Measurements from ENCODE around the gene CLK3.
"Not testable (repeated sequence)": the region's sequence is repeated elsewhere in the genome, so short reads cannot be mapped to it uniquely, and the experiment has no call there.

The CLK3 gene

DNA sequence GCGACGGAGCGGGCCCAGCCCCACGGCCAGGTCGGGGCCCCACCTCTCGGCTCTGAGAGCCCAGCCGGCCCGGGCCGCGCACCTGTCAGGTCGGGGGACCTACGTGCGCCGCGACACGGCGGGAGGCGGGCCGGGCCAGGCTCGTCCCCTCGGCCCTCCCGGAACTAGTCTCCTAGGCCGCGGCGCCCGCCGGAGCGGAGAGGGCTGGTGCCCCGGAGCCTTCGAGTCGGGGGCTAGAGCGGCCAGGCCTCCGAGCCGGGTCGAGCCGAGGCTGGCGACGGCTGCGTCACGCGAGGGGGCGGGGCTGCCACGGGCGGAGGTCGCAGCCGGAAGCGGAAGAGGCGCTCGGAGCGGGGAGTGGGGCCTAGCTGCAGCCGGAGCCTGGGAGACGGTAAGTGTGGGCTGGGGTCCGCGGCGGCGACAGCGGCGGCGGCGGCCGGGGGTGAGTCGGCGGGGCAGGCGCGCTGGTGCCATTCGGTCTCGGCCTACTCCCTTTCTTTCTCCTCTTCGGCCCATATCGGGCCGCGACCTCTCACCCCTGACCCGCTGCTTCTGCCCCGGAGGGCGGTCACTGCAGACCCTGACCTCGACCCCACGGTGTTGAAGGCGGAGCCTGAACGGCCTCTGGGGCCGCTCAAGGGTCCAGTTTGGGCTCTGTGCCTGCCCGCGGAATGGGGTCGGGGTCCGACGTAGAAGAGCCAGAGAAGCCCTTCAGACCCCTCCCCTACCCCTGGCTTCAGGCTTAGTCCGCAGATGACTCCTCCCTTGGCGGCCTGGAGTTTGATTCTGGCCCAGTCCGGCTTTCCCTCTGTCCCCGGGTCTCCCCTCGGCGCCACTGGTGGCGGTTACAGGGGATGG is at the start of gene CLK3:
CLK3 (plus strand) TSS at position 329 of the 858 bp plus-strand sequence. CDS start 3,361 bp downstream, outside the sequence.
- DNase-seq = peak; percentile 98

DNA sequence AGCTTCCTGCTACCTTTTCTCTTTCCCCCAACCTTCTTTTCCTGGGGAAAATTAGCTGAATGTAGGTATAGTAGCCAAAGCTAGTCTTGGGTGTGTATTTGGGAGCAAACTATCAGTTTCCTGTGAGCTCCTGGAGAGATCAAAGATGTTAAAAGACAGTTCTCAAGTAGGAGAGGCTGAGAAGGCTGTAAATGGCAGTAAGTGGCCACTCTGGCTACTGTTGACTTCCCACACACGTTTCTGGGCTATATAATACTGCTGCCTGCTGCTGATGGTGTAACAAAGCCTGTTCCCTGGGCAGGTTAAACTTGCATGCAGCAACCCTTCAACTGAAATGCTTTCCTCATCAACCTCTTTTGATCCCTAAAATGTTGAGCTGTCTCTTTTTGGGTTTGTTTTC is 47.0 kb upstream of the CLK3 start:
- no peak for DNase-seq

DNA sequence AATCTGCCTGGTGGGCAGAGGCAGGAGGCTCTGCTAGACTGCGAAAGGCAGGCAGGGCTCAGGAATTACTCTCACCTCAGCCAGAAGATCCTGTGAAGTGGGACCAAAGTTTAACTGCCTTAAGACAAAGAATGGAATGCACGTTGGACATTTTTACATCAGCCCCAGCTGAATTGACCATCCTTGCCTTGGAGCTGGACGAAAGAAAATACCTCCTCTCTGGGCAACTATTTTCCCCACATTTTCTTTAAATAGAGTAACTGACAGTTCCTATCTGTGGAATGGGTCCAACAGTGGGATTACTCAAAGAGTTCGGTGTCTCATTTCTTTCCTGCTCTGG is 45.9 kb upstream of the CLK3 start:
- no peak for DNase-seq

DNA sequence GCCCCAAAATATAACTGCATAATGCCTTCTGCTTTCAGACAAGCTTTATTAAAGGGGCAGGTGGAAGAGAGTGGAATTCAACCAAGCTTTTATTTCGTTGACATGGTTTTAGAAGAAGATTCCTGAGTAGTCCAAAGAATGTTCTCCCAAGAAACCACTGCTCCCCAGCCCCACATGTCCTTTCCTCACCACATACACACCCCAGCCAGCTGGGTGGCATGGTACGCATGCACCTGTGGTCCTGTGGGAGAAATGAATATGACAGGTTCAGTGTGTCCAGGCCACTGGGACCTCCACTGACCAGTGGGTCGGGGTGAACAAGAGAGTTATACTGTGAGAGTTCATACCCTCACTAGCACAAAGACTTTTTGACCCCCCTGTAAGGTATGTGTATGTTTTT is 44.4 kb upstream of the CLK3 start:
- DNase-seq = no peak

DNA sequence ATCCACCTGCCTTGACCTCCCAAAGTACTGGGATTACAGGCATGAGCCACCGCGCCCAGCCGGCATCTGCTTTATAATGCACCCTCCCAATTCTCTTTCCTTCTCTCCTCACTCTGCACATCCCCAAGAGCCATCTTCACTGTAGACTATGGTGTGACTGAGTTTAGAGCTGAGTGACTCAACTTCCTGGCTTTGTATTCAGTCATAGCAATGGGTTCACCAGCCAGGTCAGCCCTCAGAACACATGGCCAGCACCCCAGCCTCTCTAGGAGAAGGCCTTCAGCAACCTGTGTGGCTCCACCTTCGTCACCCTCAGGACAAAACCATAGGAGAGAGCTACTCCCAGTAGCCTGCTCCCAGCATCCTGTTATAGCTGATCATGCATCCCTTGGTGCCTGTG is 41.6 kb upstream of the CLK3 start:
- no peak for DNase-seq

DNA sequence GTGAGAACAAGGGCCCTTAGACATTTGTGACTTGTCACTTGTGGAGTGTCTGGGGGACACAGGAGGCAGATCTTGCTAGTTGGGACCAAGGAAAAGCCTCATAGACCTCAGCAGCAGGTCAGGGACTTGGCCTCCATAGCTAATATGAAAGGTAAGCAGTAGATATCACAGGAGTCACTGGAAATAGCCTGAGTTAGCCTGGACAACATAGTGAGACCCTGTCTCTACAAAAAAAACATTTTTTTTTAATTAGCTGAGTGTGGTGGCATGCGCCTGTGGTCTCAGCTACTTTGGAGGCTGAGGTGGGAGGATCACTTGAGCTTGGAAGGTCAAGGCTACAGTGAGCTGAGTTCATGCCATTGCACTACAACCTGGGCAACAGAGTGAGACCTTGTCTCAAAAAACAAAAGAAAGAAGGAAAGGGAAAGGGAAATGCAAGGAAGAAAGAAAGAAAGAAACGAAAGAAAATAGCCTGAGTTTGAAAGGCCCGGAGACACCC is 37.1 kb upstream of the CLK3 start:
- DNase-seq = no peak

DNA sequence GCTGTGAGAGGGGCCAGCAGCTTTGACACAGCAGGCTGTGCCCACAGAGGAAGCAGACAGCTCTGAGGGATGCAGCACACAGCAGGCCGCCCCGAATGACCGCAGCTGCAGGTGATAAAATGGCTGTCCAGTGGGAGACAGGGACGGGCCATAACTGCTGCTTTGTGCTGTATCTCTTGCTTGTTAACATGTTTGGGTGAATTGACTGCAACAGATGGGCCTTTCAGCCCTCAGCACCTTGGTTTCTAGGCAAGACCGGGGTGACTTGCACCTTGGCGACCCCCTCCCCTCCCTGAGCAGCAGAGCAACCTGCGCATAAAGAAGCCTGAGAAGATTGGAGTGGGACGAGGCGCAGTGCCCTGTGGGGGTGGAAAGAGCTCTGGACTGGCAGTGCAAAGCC is 36.6 kb upstream of the CLK3 start:
- DNase-seq = no peak

DNA sequence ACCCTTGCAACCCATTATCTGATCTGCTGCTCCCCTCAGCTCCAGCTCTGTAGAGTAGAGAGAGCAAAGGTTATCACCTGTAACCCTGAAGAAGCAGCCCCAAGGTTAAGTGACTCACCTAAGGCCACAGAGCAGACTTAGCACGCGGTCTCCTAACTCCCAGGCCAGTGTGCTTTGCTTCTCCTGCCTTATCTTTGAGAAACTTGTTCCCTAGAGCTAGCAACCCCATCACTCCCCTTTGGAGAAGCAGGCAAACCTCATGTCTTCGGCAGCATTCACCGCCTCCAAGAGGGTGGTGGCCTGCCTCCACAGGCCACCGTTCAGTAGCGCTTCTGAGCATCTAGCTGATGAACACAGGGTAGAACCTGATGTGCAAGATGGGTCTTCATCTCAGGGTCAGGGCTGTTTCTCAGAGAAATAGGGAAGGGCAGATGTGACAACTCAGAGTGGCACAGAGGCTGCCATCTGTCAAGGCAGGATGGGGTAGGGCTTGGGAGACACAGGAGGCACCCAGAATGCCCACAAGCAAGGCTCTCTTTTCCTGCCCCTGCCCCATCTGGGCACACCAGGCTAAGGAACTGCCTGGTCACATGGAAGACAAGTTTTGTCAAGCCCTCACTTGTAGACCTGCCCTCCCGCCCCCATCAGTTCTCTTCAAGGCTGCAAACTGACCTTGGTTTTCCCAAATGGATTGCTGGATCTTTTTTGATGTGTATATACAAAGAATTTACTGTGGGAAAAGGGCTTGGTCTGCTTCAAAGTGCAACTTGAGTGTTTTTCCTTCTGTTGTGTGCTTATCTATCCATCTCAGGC is 34.9 kb upstream of the CLK3 start:
- no peak for DNase-seq

DNA sequence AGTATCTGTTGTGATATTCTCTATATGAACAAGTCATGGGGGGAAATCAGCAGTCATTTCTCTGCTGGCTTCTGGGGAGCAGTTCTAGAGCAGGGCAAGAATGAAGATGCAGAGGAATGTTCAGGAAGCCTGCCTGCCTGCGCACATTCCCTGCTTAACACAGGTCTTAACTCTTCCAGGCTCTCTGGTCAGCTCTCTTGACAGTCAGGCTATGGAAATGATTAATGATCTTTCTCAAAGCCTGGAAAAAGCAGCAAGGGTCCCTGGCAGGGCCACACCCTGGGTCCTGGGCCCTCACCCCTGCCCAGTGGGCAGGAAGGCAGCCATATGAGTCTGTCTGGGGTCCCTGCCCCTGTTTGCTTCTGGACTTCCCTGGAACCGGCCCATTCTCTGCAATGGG is 31.4 kb upstream of the CLK3 start:
- DNase-seq = no peak

DNA sequence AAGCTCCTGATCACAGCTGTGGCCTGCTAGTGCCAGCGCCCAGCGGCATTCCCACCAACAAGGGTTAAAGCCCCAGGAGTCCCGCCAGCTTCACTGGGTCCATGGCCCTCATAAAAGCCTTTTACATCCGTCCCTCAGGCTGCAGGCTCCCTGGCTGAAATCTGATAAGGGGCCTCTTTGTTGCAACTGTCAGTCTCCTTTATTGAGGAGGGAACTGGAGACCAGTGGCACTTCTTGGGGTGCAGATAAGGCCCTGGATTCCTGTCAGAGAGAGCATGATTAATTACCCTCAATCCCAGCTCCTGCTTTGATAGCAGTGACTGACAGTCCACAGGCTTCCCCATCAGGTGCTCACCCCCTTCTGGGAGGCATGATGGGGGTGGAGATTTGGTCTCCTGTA is 30.9 kb upstream of the CLK3 start:
- no peak for DNase-seq

DNA sequence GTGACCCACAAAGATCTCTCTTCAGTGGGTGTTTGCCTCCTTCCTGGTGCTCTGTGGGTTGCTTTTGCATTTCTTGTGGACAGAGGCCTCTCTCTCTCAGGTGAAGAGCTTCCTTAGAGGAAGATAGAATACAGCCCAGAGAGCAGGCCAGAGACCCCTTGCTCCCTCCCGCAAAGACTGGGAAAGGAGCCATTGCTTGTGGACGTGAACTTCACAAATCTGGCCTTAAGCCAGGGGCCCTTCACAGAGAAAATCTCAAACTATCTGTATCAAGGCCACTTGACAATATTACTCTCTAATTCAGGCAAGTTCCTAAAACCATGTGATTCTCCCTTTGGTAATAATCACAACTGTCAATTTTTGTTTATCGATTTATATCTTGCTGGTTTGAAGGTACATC is 30.4 kb upstream of the CLK3 start:
- no peak for DNase-seq

DNA sequence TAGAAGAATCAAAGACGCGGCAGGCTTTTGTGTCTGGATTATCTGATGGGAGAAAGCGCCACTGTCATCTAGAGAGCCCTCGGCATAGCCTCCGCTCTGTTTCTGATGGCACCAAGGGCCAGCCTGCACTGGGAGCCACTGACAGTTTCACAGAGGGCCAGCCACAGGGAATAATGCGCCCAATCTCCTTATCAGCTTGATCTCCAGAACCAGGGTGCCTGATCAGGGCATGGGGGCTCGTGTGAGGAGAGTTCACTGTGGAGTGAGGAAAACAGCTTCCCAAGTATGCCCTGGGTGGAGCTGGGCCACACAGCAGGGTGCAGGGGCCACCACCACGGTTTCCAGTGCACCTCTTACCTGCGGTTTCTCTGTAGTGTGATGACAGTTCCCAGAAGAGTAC is 29.8 kb upstream of the CLK3 start:
- DNase-seq = no peak

DNA sequence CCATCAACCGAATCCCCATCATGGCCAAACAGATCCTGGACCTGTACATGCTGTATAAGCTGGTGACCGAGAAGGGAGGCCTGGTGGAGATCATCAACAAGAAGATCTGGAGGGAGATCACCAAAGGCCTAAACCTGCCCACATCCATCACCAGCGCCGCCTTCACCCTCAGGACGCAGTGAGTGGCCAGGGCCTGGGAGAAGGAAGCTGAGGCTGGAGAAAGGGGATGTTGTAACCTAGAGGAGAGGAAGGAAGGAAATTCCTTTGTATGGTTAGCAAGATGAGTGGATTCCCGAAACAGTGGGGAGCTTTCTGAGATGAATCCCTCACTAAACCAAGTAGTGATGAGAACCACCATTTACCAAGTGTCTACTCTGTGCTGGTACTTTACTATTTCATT is 25.8 kb upstream of the CLK3 start:
- no peak for DNase-seq

DNA sequence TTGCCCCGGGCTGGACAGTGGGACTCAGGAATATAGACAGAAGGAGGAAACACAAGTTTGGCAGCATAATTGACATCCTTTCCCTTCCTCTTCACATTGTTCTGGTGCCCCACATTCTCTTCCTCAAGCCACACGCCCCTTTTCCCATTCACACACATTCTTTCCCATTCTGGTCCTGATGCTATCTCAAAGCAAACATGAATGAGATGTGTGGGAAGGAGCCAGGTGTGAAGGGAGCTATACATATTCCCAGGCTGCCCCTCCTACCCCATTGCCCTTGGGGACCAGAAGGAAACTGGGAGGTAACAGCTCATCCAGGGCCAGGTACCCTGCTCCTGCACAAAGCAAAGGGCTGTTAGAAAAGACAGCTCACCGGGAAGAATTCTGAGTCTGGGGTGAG is 23.4 kb upstream of the CLK3 start:
- no peak for DNase-seq

DNA sequence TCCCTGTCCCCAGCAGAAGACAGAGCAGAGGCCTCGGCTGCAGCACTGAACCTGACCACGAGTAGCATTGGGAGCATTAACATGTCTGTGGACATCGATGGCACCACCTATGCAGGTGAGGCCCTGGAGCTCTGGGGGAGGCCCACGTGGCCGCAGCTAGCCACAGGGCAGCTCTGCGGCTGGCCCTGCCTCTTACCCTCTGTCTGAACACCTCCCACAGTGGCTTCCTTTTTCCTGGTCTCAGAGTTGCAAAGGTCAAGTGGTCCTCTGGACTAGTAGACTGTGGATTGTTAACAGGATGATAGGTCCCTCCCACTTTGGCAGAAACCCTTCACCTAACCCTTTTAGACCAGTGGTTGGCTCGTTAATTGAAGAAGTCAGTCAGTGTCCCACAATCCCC is 22.5 kb upstream of the CLK3 start:
- no peak for DNase-seq

DNA sequence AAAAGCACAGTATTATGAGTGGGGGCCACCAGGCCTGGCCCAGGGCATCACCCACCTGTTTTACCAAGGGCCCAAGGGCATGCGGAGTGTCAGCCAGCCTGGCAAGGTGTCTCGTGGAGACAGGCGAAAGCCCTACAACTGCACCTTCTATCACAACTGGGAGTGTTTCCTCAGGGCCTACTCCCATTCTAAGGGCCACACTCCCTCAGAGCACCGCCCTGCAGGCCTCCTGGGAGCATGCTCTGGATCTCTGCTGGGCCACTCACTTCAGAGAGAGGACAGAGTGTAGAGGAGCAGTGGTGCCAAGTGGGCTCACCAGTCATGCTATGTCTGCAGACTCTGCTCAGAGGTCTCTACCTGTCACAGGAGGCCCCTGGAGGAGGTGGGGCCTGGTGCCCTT is 21.2 kb upstream of the CLK3 start:
- no peak for DNase-seq

DNA sequence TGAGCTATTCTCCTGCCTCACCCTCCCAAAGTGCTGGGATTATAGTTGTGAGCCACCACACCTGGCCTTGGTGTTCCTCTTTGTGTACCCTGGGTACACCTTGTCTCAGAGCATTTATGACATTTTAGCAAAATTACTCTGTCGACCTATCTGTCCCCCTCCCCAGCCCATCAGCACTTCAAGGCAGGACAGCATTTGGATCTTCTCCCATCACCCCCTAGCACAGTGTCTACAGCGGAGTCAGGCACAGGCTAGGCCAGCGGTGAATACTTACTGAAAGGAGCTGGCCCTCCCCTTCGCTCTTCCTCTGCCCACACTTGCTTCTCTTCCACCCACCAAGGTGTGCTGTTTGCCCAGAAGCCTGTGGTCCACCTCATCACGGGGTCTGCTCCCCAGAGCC is 20.4 kb upstream of the CLK3 start:
- DNase-seq = no peak

DNA sequence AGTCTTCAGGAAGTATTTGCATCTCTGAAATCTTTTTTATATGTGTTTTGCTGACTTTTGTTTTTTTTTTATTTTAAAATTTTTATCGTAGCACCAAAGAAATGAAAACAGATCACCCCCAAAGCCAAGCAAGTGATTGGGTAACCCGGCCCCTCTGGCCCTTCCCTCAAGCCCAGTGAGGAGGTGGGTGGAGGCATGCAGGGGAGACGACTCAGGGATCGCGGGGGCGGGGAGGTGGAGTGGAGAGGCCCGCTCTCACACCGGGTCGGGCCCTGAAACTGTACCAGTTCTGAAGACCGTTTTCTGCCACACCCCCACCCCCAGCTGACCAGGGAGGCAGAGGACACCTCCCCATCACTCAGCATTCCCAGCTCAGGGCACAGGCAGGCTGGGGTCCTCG is 18.9 kb upstream of the CLK3 start:
- not testable (repeated sequence) for DNase-seq

DNA sequence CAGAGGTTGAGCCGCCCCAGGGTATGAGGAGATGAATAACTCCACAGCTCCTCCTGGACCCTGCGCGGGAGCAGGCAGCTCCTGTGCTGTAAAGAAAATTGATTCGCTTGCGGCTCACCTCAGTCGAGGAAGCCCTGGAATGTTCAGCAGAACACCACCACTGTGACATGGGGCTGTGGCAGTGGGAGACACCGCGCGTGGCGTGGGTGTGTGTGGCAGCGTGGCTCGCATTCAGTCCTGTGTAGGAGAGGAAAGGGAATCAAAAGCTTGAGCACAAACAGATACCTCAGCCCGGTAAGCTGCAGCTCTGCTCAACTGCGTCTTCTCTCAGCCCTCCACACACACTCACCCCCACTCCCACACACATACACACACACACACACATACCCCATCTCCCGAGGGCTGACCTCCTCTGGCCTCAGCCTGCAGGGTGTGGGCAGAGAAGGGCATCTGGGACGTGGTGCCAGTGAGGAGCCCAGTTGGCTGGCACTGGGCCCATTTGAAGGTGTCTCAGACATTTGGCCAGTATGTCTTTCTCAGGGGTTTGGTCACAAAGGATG is 18.4 kb upstream of the CLK3 start:
- not testable (repeated sequence) for DNase-seq

DNA sequence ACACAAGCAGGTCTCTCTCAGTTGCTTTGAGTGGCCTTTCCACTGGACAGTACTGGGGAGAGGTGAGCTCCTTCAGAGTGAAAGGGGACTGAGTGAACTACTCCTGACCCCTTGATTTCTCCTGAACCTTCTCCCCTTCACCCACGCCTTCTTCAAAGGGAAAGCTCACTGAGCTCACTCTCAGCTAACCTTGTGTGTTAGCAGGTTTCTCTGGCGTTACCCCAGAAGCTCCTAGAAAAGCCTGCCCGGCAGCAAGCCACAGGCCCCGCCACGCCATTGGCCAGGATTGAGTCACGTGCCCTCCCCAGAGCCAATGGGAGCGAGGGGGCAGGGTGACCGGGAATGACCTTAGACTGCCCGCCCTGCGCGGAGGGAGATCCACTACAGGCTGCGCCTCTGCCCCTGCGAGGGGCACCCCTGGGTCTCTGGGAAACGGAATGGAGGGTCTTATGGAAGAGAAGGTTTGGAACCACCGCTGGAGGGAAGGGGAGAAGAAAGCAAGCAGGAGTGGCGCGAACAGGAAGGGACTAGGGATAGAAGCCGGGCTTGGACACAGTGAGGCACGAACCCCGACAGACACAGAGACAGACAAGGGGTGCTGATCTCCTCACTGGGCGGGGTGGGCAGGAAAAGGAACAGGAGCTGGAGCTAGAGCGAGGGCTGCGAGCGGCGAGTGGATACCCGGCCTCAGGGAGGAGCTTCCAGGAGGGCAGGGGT is 17.4 kb upstream of the CLK3 start:
- DNase-seq = peak; percentile 88

DNA sequence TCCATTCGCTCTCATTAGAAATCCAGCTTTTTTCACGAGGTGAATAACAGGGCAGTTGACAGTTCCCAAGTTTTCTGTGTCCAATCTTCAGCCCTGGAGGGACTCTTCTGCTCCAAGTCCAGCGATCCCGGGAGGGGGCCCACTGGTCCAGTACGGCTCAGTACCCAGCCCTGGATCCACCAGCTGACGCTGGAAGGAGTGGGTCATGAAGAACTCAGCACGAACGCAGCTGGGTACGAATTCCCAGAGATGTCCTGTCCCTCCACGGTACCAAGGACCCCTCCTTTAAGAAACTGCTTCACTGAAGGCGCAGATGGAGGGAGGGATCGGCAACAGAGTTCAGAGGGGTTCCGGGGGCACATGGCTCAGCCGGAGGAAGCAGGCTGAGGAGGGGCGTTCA is 16.5 kb upstream of the CLK3 start:
- DNase-seq = no peak

DNA sequence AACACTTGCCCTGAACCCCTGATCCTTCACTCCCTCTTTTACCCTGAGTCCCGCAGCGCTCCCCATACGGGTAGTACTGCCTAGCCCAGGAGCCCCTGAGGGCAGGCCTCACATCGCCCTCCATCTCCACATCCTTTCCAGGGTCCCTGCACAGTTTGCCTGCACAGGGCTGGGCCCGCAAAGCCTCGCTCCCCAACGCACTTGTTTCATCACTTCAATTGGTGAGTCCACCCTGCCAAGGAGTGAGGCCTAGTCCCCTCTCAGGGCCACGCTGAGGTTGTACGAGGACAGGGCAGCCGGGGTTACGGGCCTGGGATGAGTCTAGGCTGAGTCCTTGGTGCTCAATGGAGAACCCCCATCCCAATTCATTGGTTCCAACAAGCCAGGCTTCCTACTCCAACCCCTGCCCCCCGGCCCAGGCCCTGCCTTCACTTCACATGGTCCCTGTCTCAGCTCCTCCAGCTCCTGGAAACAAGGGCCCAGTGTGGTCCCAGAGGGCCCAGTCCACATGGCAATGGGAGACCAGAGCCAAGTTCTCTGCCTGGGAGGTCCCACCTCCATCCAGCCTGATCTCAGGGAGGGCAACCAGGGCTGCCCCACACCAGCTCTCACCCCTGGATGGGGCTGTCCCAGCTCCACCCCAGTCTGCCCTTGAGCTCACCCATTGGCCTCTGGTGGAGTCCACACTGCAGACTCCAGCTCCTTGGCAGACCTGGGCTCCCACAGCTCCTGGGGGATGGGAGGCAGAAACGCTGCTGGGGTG is 12.4 kb upstream of the CLK3 start:
- DNase-seq = no peak
